GM10266 (cell line): ENCODE measurements around the gene ALKBH8.

Experiments used
- DNase-seq: peaks from one replicate; pipeline ENCODE4 v3.0.0; 2012; ENCODE audit errors: extremely low spot score
- CTCF ChIP-seq: IDR thresholded peaks from 2 replicates; pipeline ENCODE4 v1.5.1; 2012; ENCODE audit warnings: mild to moderate bottlenecking, low read depth; ENCODE audit not compliant: control insufficient read depth, insufficient read depth; ENCODE audit errors: missing control alignments

The ALKBH8 gene

DNA sequence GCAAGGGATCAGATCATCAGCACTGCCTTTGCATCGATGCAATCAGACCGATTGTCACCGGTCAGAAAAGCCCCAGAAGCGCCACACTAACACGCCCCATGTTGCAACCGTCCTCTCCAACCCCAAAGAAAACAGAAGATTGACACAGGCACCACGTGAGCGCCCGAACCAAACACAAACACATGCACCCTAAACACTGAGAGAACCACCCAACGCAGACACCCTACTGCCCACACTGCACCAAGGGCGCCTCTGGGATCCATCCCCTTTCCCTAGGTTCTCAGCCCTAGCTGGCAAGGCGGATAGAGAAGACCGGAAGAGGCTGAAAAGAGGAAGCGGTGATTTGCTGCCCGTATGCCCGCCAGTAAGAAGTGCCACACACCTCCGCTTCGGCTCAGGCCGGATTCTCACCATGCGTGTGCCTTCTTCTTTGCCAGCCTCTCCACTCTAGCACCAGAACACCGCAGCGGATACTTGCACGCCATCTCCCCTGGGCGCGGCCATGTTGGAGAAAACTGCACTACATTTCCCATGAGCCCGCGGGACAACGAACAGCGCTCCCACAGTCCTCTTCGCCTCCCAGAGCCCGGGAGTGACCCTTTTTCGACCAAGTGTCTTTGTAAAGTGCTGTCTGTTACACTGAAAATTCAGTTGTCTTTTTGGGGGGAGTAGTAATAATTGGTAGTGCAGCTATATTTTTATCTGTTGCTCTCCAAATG lies at the start of gene ALKBH8:
ALKBH8 (minus strand) TSS at position 517 of the 719 bp plus-strand sequence. CDS start 4,842 bp downstream, outside the sequence.
- TF ChIP-seq CTCF, result no peak
- peak; percentile 65 for DNase-seq

- no peak for DNase-seq
Measured at GRCh38 chr11:107612445-107612844, 46.9 kb upstream of the ALKBH8 start.

DNA sequence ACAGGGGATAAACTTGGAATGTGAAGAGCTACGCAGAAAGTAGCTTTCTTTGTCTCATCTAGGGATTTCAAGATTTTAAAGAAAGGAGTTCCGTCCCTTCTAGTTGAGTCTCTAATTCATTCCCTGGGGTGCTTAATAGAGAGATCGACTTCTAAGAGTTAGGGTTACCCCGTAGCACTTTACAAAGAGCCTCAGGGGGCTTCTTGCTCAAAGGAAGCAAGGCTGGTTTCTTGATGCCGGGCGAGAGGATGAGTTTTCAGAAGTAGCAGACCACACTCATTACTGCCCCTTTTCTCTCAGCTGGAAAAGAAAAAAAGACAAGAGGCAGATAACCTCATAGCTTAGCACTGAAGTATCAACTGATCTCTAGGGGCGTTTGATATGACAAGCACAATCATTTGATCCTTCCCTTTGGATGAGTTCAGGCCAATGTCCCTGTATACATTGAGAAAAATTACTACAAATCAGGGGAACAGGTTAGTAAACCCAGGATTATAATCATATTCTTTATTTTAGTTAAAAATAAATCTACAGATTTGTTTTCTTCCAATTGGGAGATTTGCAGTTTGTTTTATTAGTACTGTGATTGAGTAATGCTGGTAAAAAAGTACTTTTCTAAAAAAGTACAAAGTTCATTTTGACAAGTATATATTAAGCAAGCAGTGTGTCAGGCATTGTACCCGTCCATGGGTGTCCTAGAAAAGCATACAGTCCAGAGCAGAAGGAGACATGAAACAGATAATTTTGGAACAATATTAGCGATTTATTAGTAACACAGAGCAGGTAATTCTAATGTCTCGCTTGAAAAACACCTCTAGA lies 44.1 kb upstream of the ALKBH8 start:
- no peak for TF ChIP-seq CTCF
- DNase-seq, result no peak

More at GRCh38 chr11:107612445-107612844, 46.9 kb upstream of the ALKBH8 start:
- no peak for TF ChIP-seq CTCF

GRCh38 chr11:107608809-107609208 lies 43.3 kb upstream of the ALKBH8 start:
- no peak for DNase-seq
- no peak for TF ChIP-seq CTCF

DNA sequence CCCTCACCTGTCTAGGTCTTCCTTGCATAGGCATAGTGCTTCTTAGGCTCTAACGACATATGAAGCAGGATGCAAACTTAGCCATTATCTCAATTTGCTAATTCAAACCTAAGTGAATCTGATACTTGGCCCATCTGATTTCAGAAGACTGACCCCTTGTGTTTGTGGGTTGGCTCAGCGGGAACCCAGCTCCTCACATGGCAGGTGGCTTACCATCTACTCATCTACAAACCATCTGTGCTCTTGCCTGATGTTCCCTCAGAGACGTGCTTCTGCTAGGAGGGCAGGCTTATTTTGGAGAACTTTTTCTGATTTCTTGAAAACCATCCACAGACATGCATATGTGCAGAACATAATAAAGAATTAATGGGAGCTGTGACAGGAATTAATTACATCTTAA lies 40.6 kb upstream of the ALKBH8 start:
- DNase-seq, result no peak
- no peak for TF ChIP-seq CTCF

DNA sequence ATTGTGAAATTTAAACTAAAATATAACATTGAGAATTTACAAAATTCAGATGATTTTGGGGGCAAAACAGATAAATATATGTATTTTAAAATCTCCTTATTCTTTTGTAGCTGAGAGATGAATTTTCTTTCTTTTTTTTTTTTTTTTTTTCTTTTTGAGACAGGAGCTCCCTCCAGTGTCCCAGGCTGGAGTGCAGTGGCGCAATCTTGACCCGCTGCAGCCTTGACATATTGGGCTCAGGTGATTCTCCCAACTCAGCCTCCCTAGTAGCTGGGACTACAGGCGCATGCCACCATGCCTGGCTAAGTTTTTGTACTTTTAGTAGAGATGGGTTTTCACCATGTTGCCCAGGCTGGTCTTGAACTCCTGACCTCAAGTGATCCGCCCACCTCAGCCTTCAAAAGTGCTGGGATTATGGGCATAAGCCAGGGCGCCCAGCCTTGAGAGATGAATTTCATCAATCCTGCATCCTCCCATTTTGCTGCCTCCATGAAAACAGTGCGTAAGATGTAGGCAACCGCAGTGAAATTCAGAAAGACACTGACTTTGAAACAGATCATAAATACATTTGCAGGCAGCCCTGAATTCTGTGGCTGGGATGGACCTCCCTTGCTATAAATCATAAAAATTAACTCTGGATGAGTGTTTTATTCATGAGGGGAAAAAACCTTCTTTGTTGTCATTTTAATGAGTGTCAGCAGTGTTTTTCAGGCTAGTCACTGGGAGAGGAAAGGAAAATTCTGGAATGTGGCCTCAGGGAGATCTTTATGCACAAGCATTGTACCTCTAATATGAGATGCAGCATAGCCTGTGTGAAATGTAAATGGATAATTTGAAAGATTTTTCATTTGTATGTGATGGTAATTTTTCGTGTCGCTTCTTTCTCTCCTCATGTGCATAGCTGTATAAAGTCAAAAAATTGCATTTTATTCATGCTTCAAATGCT lies 39.8 kb upstream of the ALKBH8 start:
- DNase-seq, result no peak
- TF ChIP-seq CTCF, result no peak
